GM12872 (cell line): ENCODE results near the gene FGGY.

ENCODE experiments used
- TF ChIP-seq, protein P1 (sequence below): IDR thresholded peaks from 3 replicates; pipeline ENCODE4 v1.5.1; 2011; ENCODE audit warnings: low read depth, mild to moderate bottlenecking, low read length, moderate library complexity; ENCODE audit not compliant: insufficient read depth

FGGY gene

DNA sequence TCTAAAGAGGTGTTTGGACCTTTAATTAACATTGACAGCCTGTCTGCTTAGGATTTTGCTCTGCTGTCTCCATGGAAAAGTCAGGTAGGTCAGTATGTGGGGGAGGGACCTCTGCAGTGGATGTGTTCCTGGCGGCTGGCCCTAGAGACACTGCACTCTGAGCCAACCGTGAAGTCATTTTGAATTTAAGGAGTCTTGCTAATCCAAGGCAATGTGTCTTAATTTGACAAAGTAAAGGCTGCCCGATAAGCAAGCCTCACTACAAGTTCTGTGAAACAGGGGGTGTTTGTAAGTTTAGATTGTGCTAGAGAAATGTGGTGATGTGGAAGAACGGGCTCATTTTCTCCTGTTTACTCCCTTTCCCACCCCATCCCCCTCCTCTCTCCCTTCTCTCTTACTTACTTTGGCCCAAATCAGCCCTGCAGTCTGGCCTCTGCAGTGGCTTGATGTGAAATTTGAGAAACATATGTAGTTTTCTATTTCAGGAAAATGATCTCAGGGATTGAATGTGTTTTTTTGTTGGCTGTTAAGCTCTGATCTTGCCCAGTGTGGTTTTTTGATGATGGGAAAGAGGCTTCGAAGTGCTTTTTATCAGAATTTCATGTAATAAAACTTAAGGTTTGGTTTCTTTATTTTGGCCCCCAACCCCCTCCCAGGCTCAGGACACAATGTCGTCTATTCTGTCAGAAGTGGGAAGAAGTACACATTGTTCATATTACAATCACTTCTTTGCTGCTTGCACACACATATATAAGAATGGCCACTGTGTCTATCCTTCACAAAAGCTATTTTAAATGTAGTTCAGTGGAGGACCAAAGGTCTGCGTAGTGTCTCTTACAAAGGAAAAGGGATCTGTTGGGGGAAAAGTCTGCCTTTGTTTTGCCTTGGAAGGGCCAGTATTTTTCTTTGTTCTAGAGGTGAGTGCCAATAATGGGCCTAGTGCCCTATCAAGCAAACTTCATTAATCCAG is 96.6 kb downstream of the FGGY start:
- TF ChIP-seq, protein P1, sequence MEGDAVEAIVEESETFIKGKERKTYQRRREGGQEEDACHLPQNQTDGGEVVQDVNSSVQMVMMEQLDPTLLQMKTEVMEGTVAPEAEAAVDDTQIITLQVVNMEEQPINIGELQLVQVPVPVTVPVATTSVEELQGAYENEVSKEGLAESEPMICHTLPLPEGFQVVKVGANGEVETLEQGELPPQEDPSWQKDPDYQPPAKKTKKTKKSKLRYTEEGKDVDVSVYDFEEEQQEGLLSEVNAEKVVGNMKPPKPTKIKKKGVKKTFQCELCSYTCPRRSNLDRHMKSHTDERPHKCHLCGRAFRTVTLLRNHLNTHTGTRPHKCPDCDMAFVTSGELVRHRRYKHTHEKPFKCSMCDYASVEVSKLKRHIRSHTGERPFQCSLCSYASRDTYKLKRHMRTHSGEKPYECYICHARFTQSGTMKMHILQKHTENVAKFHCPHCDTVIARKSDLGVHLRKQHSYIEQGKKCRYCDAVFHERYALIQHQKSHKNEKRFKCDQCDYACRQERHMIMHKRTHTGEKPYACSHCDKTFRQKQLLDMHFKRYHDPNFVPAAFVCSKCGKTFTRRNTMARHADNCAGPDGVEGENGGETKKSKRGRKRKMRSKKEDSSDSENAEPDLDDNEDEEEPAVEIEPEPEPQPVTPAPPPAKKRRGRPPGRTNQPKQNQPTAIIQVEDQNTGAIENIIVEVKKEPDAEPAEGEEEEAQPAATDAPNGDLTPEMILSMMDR, result no peak

DNA sequence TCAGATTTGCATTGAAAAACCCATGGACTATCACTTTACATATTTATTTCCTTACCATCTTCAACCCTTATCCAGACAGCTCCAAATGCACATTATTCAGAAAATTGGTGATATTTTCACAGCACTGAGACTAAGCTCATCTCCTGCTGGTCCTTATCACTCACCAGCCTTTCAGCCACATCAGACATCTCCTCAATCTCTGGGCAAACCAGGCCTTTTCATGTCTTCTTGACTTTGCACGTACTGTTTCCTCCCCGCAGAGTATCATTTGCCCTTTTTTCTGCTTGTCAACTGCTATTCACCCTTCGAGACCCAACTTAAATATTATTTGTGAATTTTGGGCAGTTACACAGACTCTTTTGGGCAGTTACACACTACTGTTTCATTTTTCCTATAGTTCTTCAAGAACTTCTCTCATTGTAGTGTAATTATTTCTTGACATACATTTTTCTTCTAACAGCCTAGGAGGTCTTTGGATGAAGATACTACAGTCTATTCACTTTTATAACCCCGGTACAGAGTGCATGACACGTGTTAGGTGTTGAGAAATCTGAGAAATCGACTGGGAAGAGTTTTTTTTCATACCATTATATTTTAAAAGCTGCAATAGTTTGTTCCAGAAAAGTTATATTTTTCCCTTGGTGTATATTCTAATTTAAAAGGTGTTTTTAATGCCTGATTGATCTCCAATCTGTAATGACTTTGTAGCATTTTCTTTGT is 98.0 kb downstream of the FGGY start:
- TF ChIP-seq, protein P1, result no peak

DNA sequence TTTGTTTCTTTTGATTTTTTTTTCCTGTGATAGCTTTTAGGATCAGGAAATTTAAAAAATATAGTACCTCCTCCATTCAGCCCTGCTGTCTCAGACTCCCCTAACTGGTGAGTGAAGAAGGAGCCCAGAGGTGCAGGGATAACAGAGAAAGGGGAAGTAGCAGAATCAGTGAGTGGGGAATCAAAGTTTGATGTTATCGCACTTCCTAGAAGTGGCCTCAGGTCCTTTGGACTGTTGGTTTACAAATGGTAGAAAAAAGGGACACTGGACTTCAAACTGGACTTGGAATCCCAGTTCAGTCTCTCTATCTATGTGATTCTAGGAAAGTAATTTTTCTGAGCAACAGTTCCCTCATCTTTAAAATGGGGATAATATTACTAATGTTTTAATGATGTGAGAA is 99.5 kb downstream of the FGGY start:
- TF ChIP-seq, protein P1, result no peak

DNA sequence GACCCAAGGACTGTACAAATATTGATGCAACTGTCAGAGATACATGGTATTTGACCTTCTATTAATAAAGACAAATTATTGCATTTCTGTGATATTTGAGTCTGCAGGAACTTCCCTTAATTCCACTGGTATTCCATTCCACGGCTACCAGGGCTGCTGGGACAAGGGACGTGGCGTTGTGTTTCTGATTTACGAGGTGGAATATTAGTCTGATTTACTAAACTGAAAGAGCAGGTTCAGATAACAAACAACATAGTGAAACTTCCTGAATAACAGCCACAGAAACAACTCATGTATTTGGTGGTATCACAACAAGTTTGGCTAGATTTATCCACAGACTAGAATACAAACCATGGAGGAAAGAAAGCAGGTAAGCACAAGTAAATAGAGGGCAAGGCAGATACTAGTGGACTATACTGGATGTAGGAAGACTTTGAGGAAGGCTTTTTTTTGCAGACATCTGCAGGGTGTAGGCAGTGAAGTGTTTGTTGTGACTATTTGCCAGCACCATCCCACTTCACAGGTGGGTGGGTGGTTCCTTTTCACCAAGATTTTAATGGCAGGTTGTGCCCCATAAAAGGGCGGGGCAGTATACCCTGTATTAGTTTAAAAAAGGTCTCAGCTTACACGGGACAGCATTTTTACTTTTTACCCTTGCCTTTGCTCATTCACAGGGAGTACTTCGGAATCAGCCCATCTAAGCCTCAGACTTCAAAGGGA is 100.4 kb downstream of the FGGY start:
- TF ChIP-seq, protein P1, result no peak

DNA sequence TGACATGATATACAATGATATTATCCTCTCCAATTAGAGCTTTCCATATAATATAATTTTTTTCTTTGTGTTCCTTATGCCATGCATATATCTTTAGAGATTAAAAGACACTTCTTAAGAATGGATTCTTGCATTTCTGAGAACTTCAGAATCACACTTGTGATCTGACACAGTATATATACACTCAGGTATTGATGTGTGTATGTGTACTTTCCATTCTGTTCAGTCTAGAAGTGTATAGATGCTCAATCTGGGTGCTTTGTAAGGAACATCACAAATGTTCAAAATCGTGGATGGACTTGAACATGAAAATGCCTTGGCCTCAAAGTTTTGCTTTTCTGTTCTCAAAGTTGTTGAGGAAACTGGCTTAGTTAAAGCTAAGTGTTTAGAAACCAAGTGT is 102.7 kb downstream of the FGGY start:
- TF ChIP-seq, protein P1, result no peak

DNA sequence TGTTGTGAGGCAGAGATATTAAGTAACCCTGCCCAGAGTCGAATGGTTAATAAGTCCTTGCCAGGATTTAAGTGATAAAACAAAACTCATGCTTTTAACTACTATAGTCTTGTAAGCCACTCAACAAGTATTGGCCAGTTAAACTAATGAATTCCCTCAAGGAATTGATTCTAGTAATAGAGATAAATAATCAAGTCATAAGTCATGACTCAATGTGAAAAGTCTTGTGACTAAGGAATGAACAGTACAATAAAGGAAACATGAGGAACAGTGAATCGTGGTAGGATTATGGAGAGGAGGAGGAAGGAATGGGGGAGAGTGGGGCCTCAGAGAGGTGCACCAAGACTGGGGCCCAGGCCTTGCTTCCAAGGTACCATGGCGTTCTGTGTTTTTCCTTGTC is 104.7 kb downstream of the FGGY start:
- TF ChIP-seq, protein P1, result no peak

DNA sequence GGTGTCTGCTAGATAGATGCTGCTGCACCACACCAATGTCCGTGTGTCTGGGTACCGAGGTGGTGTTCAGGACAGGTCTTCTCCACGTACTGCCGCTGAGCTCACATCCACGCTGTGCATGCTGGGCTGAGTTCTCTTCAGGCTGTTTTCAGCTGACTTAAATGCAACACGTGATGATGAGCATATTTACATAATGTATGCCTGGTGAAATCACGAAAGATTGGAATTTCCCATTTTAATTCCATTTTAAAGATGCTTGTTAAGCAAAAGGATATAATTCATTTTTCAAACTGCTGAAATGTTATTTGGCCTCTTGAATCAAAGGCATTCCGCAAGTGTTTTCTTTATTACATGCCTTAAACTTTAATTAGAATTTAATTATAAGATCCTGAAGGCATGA is 107.9 kb downstream of the FGGY start:
- TF ChIP-seq, protein P1, result no peak
